MM.1S (cell line): ENCODE results near the gene MORC3.
"Not testable (repeated sequence)": the region's sequence is repeated elsewhere in the genome, so short reads cannot be mapped to it uniquely, and the experiment has no call there.

ENCODE experiments used
- DNase-seq: peaks from one replicate; pipeline ENCODE4 v3.0.0-alpha.2; 2015
- H2AFZ ChIP-seq: fragments of 300-600 bp; sonication (generic); 2 replicates; pipeline ENCODE4 v1.6.0; 2016; ENCODE audit warnings: antibody characterized with exemption, low read length
- H3F3A ChIP-seq: fragments of 300-600 bp; sonication (generic); 2 replicates; pipeline ENCODE4 v1.6.1; 2016; ENCODE audit warnings: mild to moderate bottlenecking, antibody characterized with exemption, low read length, moderate library complexity, mixed read lengths; ENCODE audit not compliant: insufficient read depth
- H3K27ac ChIP-seq: fragments of 300-600 bp; sonication (generic); 2 replicates; pipeline ENCODE4 v1.5.1; 2016; ENCODE audit warnings: mild to moderate bottlenecking, low read length
- H3K27me3 ChIP-seq: fragments of 300-600 bp; sonication (generic); replicated peaks from 2 replicates; pipeline ENCODE4 v1.6.0; 2016; ENCODE audit warnings: low read length; ENCODE audit not compliant: insufficient read depth
- H3K36me3 ChIP-seq: fragments of 300-600 bp; sonication (generic); replicated peaks from 2 replicates; pipeline ENCODE4 v1.6.1; 2016; ENCODE audit warnings: mild to moderate bottlenecking, low read length, mixed read lengths; ENCODE audit not compliant: insufficient read depth
- H3K4me1 ChIP-seq: fragments of 300-600 bp; sonication (generic); 2 replicates; pipeline ENCODE4 v1.6.1; 2016; ENCODE audit warnings: low read length, mixed read lengths
- H3K4me2 ChIP-seq: fragments of 300-600 bp; sonication (generic); 2 replicates; pipeline ENCODE4 v1.6.0; 2016; ENCODE audit warnings: low read depth, low read length
- H3K4me3 ChIP-seq: fragments of 300-600 bp; sonication (generic); 2 replicates; pipeline ENCODE4 v1.5.1; 2016; ENCODE audit warnings: low read length, mixed read lengths
- H3K79me2 ChIP-seq: fragments of 300-600 bp; sonication (generic); 2 replicates; pipeline ENCODE4 v1.6.1; 2016; ENCODE audit warnings: mixed run types, low read length, mixed read lengths
- H3K9ac ChIP-seq: fragments of 300-600 bp; sonication (generic); 2 replicates; pipeline ENCODE4 v1.6.1; 2016; ENCODE audit warnings: low read length, mixed read lengths
- H3K9me2 ChIP-seq: fragments of 300-600 bp; sonication (generic); replicated peaks from 2 replicates; pipeline ENCODE4 v1.6.1; 2016; ENCODE audit warnings: mild to moderate bottlenecking, low read length, mixed read lengths; ENCODE audit not compliant: insufficient read depth
- H3K9me3 ChIP-seq: fragments of 300-600 bp; sonication (generic); replicated peaks from 2 replicates; pipeline ENCODE4 v1.6.1; 2016; ENCODE audit warnings: mild to moderate bottlenecking, low read length, mixed read lengths; ENCODE audit not compliant: insufficient read depth
- H4K20me1 ChIP-seq: fragments of 300-600 bp; sonication (generic); 2 replicates; pipeline ENCODE4 v1.6.1; 2016; ENCODE audit warnings: mild to moderate bottlenecking, low read length, moderate library complexity, mixed read lengths; ENCODE audit not compliant: insufficient read depth
- EZH2 ChIP-seq: fragments of 300-600 bp; sonication (generic); optimal IDR thresholded peaks from 2 replicates; pipeline ENCODE3; 2017; ENCODE audit warnings: low read depth, mild to moderate bottlenecking, antibody characterized with exemption, low read length, mixed read lengths
- EZH2phosphoT487 ChIP-seq: fragments of 300-600 bp; sonication (generic); IDR thresholded peaks from 2 replicates; pipeline ENCODE4 v1.6.1; 2018; ENCODE audit warnings: antibody characterized with exemption, low read length
- TF ChIP-seq, protein P1 (sequence below): fragments of 300-600 bp; sonication (generic); IDR thresholded peaks from 2 replicates; pipeline ENCODE4 v1.5.1; 2016; ENCODE audit warnings: antibody characterized with exemption, low read length, mixed read lengths

The MORC3 gene

DNA sequence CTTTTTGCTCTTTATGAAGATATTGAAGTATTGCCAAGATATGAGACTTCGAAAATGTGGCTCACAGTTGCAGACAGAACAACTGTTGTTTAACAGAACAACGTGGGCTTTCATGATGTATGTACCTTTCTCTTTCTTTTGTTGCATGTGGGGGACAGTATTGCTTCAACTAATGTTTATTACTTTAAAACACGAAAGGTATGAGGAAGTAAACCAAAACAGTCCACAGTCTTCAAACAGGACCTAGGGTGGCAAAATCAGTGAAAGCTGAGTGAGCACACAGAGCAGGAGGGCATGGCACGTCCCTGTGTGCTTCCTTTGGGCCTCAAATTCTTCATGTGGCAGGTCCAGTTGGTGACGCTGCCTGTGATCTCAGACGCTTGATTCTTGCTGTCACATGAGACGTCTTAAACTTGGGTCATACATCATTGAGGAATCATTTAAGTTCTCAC is 57.4 kb downstream of the MORC3 start:
- no peak for DNase-seq
- Histone ChIP-seq H3K4me2 (no peak overlapping the region), H3K4me3 (no peak overlapping the region), H3K9me3 (no peaks in the 10 kb centered on the region), H4K20me1 (no peaks in the 10 kb centered on the region), H3K27me3 (no peaks in the 10 kb centered on the region), H3K9me2 (no peaks in the 10 kb centered on the region), H3K4me1 (no peaks in the 10 kb centered on the region), H3K9ac (no peak overlapping the region), H3K36me3 (0 out of 2 replicates have a peak, but pooled peaks cover 2% of the 10 kb centered on the region), H3K27ac (no peak overlapping the region), H3K79me2 (no peaks in the 10 kb centered on the region), H2AFZ (no peak overlapping the region), H3F3A (no peaks in the 10 kb centered on the region)
- TF ChIP-seq, protein P1, sequence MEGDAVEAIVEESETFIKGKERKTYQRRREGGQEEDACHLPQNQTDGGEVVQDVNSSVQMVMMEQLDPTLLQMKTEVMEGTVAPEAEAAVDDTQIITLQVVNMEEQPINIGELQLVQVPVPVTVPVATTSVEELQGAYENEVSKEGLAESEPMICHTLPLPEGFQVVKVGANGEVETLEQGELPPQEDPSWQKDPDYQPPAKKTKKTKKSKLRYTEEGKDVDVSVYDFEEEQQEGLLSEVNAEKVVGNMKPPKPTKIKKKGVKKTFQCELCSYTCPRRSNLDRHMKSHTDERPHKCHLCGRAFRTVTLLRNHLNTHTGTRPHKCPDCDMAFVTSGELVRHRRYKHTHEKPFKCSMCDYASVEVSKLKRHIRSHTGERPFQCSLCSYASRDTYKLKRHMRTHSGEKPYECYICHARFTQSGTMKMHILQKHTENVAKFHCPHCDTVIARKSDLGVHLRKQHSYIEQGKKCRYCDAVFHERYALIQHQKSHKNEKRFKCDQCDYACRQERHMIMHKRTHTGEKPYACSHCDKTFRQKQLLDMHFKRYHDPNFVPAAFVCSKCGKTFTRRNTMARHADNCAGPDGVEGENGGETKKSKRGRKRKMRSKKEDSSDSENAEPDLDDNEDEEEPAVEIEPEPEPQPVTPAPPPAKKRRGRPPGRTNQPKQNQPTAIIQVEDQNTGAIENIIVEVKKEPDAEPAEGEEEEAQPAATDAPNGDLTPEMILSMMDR, result no peak
- no peak for TF ChIP-seq EZH2phosphoT487
- no peak for TF ChIP-seq EZH2

DNA sequence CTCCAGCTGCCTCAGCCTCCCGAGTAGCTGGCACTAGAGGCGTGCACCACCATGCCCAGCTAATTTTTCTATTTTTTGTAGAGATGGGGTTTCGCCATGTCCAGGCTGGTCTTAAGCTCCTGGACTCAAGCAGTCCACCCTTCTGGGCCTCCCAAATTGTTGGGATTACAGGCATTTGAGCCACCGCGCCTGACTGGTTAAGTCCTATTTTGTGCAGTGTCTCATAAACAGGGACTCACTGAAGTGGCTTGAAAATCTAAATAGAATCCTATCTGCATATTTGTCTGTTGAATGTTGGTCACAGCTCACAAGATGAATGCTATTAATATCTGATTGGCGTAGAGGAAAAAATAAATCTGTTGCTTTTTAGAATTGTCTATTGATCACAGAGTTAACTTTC is 59.3 kb downstream of the MORC3 start:
- no peak overlapping the region for H3K4me2 ChIP-seq
- H3F3A ChIP-seq, result no peaks in the 10 kb centered on the region
- no peak overlapping the region for H3K9ac ChIP-seq
- H3K9me2 ChIP-seq, result no peaks in the 10 kb centered on the region
- DNase-seq, result no peak
- no peak overlapping the region for H2AFZ ChIP-seq
- H3K9me3 ChIP-seq, result no peaks in the 10 kb centered on the region
- no peaks in the 10 kb centered on the region for H3K79me2 ChIP-seq
- no peaks in the 10 kb centered on the region for H3K27me3 ChIP-seq
- no peaks in the 10 kb centered on the region for H3K4me1 ChIP-seq
- no peak overlapping the region for H3K4me3 ChIP-seq
- no peaks in the 10 kb centered on the region for H4K20me1 ChIP-seq
- no peak for TF ChIP-seq EZH2phosphoT487
- no peak for TF ChIP-seq EZH2
- TF ChIP-seq, protein P1, result no peak
- no peak overlapping the region for H3K27ac ChIP-seq
- H3K36me3 ChIP-seq, result no peaks in the 10 kb centered on the region

DNA sequence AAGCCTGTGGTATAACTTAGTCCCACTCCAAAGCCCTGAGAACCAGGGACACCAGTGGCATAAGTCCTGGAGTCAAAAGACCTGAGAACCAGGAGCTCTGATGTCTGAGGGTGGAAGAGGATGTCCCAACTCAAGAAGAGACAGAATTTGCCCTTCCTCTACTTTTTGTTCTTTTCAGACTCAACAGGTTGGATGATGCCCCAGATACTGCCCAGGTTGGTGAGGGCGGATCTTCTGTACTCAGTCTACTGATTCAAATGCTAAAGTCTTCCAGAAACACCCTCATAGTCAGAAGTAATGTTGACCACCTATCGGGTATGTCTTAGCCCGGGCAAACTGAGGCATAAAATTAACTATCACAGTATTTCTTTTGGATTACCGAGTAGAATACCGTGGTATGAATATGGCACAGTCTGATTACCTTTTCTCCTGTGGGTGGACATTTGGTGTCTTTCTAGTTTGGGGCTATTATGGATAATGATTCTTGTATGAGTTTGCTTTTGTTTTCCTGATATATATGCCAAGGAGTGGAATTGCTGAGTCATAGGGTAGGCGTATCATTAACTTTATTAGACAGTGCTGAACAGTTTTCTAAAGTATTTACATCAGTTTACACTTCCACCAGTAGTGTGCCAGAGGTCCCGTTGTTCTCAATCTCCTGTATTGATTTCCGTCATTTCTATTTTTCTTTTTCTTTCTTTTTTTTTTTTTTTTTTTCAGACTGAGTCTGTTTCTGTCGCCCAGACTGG is 62.0 kb downstream of the MORC3 start:
- Histone ChIP-seq H3K9ac (no peak overlapping the region), H3K4me3 (no peak overlapping the region), H3K9me3 (no peaks in the 10 kb centered on the region), H3K4me2 (no peak overlapping the region), H3K36me3 (no peaks in the 10 kb centered on the region), H4K20me1 (no peaks in the 10 kb centered on the region), H3K79me2 (peaks cover 11% of the 10 kb centered on the region), H3K4me1 (peaks cover 5% of the 10 kb centered on the region; the same call in 1 of the 2 replicates), H3F3A (no peaks in the 10 kb centered on the region), H3K27me3 (no peaks in the 10 kb centered on the region), H2AFZ (no peak overlapping the region), H3K27ac (no peak overlapping the region), H3K9me2 (no peaks in the 10 kb centered on the region)
- no peak for DNase-seq
- TF ChIP-seq, protein P1, result no peak
- no peak for TF ChIP-seq EZH2phosphoT487
- TF ChIP-seq EZH2, result no peak

DNA sequence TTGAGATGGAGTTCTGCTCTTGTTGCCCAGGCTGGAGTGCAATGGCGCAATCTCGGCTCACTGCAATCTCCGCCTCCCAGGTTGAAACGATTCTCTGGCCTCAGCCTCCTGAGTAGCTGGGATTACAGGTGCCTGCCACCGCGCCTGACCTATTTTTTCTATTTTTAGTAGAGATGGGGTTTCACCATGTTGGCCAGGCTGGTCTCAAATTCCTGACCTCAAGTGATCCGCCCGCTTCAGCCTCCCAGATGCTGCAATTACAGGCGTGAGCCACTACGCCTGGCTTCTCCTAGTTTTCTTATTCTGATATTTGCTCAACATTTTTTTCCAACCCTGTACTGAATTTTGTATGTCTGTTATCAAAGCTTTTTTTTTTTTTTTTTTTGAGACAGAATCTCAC is 62.7 kb downstream of the MORC3 start:
- not testable (repeated sequence) for H3K4me1 ChIP-seq, H3K9me2 ChIP-seq, H3K4me2 ChIP-seq, H3K27ac ChIP-seq, H3K36me3 ChIP-seq, H4K20me1 ChIP-seq, H3K9ac ChIP-seq, DNase-seq, H2AFZ ChIP-seq, H3K27me3 ChIP-seq, H3K4me3 ChIP-seq, H3K9me3 ChIP-seq, H3F3A ChIP-seq
- H3K79me2 ChIP-seq, result peaks cover 11% of the 10 kb centered on the region
